Mesenchymal stem cell (in vitro differentiated cells and primary cell): ENCODE measurements around the gene JPT2.

Experiments used
- DNase-seq: peaks from one replicate; pipeline ENCODE4 v3.0.0-alpha.2; 2013
- H2AFZ ChIP-seq: one replicate; pipeline ENCODE4 v1.6.1; 2013; ENCODE audit warnings: low read depth, mild to moderate bottlenecking, control low read depth, inconsistent platforms, low read length, moderate library complexity
- H2AK5ac ChIP-seq: 2 replicates; pipeline ENCODE4 v1.6.1; 2013; ENCODE audit warnings: low read length, moderate library complexity, mild to moderate bottlenecking, inconsistent platforms; ENCODE audit not compliant: severe bottlenecking
- H2BK120ac ChIP-seq: one replicate; pipeline ENCODE4 v1.6.1; 2013; ENCODE audit warnings: low read depth, mild to moderate bottlenecking, inconsistent platforms, low read length, moderate library complexity
- H2BK12ac ChIP-seq, 2 experiments: one replicate each; pipeline ENCODE4 v1.6.1; 2013; ENCODE audit warnings: inconsistent platforms in 2 of 2, low read length in 2 of 2, mild to moderate bottlenecking in 2 of 2, moderate library complexity in 2 of 2, control low read depth in 1 of 2
- H2BK15ac ChIP-seq: one replicate; pipeline ENCODE4 v1.6.1; 2013; ENCODE audit warnings: mild to moderate bottlenecking, low read depth, inconsistent platforms; ENCODE audit not compliant: poor library complexity, severe bottlenecking
- H2BK5ac ChIP-seq: 2 replicates; pipeline ENCODE4 v1.6.1; 2013; ENCODE audit warnings: low read depth, mild to moderate bottlenecking, low read length, control low read depth, inconsistent platforms; ENCODE audit not compliant: poor library complexity, severe bottlenecking
- H3K14ac ChIP-seq, 2 experiments: one replicate each; pipeline ENCODE4 v1.6.1; 2013; ENCODE audit warnings: inconsistent platforms in 2 of 2, low read length in 2 of 2, control low read depth in 1 of 2, mild to moderate bottlenecking in 1 of 2, moderate library complexity in 1 of 2
- H3K18ac ChIP-seq, 2 experiments: one replicate each; pipeline ENCODE4 v1.6.1; 2013; ENCODE audit warnings: inconsistent platforms in 2 of 2, low read length in 2 of 2, control low read depth in 1 of 2, low read depth in 1 of 2, mild to moderate bottlenecking in 1 of 2
- H3K23ac ChIP-seq, 2 experiments: one replicate each; pipeline ENCODE4 v1.6.1; 2013; ENCODE audit warnings: inconsistent platforms in 2 of 2, low read length in 2 of 2, mild to moderate bottlenecking in 2 of 2, moderate library complexity in 2 of 2, control low read depth in 1 of 2
- H3K27ac ChIP-seq: 2 replicates; pipeline ENCODE4 v1.5.1; 2013; ENCODE audit warnings: mild to moderate bottlenecking, moderate library complexity, low read length, control low read depth, inconsistent platforms; ENCODE audit not compliant: poor library complexity, severe bottlenecking
- H3K27me3 ChIP-seq, 2 experiments: 2 replicates each; pipeline versions ENCODE4 v1.6.1 to v1.7.0; 2013; ENCODE audit warnings: low read length in 2 of 2, mild to moderate bottlenecking in 2 of 2, moderate library complexity in 2 of 2, control low read depth in 1 of 2, inconsistent platforms in 1 of 2; ENCODE audit not compliant: control insufficient read depth in 1 of 2, insufficient read depth in 1 of 2
- H3K36me3 ChIP-seq, 2 experiments: 2 replicates each; pipeline versions ENCODE4 v1.6.1 to v1.7.0; 2013; ENCODE audit warnings: low read length in 2 of 2, control low read depth in 1 of 2, inconsistent platforms in 1 of 2, low read depth in 1 of 2, mild to moderate bottlenecking in 1 of 2; ENCODE audit not compliant: insufficient read depth in 2 of 2, control insufficient read depth in 1 of 2
- H3K4ac ChIP-seq, 2 experiments: one replicate each; pipeline ENCODE4 v1.6.1; 2013; ENCODE audit warnings: inconsistent platforms in 2 of 2, low read length in 2 of 2, mild to moderate bottlenecking in 2 of 2, moderate library complexity in 2 of 2, control low read depth in 1 of 2, low read depth in 1 of 2
- H3K4me1 ChIP-seq: 2 replicates; pipeline ENCODE4 v1.6.1; 2013; ENCODE audit warnings: low read depth, low read length, control low read depth; ENCODE audit not compliant: control insufficient read depth, insufficient read depth
- H3K4me2 ChIP-seq: 2 replicates; pipeline ENCODE4 v1.6.1; 2013; ENCODE audit warnings: low read length, mild to moderate bottlenecking, inconsistent platforms; ENCODE audit not compliant: poor library complexity, severe bottlenecking
- H3K4me3 ChIP-seq, 2 experiments: 2 replicates each; pipeline versions ENCODE4 v1.5.1 to v1.7.0; 2013; ENCODE audit warnings: low read length in 2 of 2, mild to moderate bottlenecking in 2 of 2, control low read depth in 1 of 2, low read depth in 1 of 2; ENCODE audit not compliant: insufficient read depth in 1 of 2
- H3K79me1 ChIP-seq: replicated peaks from 2 replicates; pipeline ENCODE4 v1.6.1; 2013; ENCODE audit warnings: mild to moderate bottlenecking, control low read depth, low read length, inconsistent platforms; ENCODE audit not compliant: poor library complexity, severe bottlenecking
- H3K9ac ChIP-seq: 2 replicates; pipeline ENCODE4 v1.7.0; 2013; ENCODE audit warnings: mild to moderate bottlenecking, low read length, moderate library complexity
- H3K9me3 ChIP-seq: 2 replicates; pipeline ENCODE4 v1.7.0; 2013; ENCODE audit warnings: mild to moderate bottlenecking, low read length; ENCODE audit not compliant: control insufficient read depth
- H4K8ac ChIP-seq: one replicate; pipeline ENCODE4 v1.6.1; 2013; ENCODE audit warnings: inconsistent platforms, mild to moderate bottlenecking, low read length, moderate library complexity
- H4K91ac ChIP-seq: one replicate; pipeline ENCODE4 v1.6.1; 2013; ENCODE audit warnings: mild to moderate bottlenecking, low read length, inconsistent platforms
- WGBS: methylation state at CpG from one replicate; pipeline ENCODE4 v1.1.7; 2013; ENCODE audit warnings: mixed read lengths; 5-methylcytosine and 5-hydroxymethylcytosine counted together

Gene JPT2

DNA sequence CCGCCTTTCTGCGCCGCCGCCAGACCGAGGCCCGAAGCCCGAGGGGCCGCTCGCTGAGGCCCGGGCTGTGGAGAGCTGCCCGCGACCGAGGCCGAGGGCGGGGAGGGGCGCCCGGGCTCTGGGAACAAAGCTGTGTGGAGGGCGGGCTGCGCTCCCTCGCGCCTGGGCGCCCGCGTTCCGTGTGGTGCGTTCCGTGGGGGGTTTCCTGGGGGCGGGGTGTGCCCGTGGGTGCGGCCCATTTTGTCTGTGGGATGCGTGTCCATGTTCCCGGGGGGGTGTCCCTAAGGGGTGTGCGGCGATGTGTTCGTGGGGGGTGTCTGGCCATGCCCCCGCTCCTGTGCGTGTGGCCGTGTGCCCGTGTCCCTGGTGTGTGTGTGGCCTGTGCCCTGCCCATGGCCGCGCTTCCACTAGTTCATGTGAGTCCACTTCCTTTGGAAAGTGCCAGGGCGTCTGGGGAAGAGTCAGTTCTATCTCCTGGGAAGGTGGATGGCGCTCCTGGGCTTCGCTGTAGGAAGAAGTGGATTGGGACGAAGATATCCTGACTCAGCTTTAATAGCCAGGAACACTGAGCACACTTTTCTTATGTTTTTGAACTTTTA lies 520 bp downstream of the JPT2 start:
- Histone ChIP-seq H4K8ac (peak overlapping the region; percentile 52), H3K23ac (peak overlapping the region in 1 of 2 experiments; percentile 66), H3K4me2 (peak overlapping the region; percentile 52), H2BK5ac (peak overlapping the region; percentile 81), H2BK120ac (no peak overlapping the region), H3K18ac (peak overlapping the region; percentile 69 to 94), H2BK12ac (no peak overlapping the region), H3K9ac (peak overlapping the region; percentile 87), H3K4me3 (peak overlapping the region; percentile 78 to 89), H3K4me1 (peaks cover 35% of the 10 kb centered on the region), H3K4ac (peak overlapping the region in 1 of 2 experiments; percentile 87), H3K79me1 (peaks cover 11% of the 10 kb centered on the region), H3K9me3 (no peaks in the 10 kb centered on the region), H2AK5ac (peak overlapping the region; percentile 73), H3K27me3 (no peaks in the 10 kb centered on the region), H3K27ac (peak overlapping the region; percentile 62), H2BK15ac (no peak overlapping the region), H2AFZ (peak overlapping the region; percentile 46), H3K14ac (peak overlapping the region in 1 of 2 experiments; percentile 98), H3K36me3 (peaks cover 30 to 33% of the 10 kb centered on the region in 2 experiments), H4K91ac (peak overlapping the region; percentile 77)
- WGBS, result 1% methylated on average over 43 of the region's 45 CpGs
- peak; percentile 63 for DNase-seq

GRCh38 chr16:1680361-1680760 lies 2.3 kb downstream of the JPT2 start:
- Histone ChIP-seq H3K23ac (no peak overlapping the region), H3K9me3 (no peaks in the 10 kb centered on the region), H3K18ac (no peak overlapping the region), H2AFZ (no peak overlapping the region), H3K9ac (no peak overlapping the region), H2BK5ac (no peak overlapping the region), H3K14ac (no peak overlapping the region), H3K27me3 (no peaks in the 10 kb centered on the region), H3K4me1 (peaks cover 20% of the 10 kb centered on the region), H3K79me1 (peaks cover 11% of the 10 kb centered on the region), H2BK15ac (no peak overlapping the region), H2AK5ac (peak overlapping the region; percentile 14), H3K4ac (peak overlapping the region in 1 of 2 experiments; percentile 20), H3K4me2 (peak overlapping the region; percentile 7), H4K91ac (no peak overlapping the region), H2BK12ac (no peak overlapping the region), H3K27ac (no peak overlapping the region), H3K36me3 (peaks cover 23 to 25% of the 10 kb centered on the region in 2 experiments), H4K8ac (no peak overlapping the region), H3K4me3 (no peak overlapping the region), H2BK120ac (no peak overlapping the region)
- 93% methylated on average over 4 of the region's 14 CpGs for WGBS
- DNase-seq, result no peak

DNA sequence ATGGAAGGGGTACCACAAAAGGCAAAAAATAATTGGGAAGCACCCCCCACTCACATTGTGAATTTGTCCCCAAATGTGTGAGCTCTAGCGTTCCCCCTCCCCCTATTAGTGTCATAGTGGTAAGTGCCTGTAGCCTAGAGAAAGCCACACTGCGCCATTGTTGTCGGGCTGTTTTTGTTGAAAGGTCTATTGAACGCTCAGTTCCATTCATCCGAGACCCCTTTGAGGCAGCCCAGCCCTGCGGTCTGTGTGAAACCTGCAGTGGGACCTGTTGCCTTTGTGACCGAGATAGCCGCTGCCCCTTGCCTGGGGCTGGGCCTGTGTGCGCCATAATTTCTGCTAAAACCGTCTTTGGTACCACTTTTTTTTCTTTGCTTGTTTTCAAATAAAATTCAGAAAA lies 3.0 kb downstream of the JPT2 start:
- Histone ChIP-seq H3K79me1 (peaks cover 9% of the 10 kb centered on the region), H2AFZ (no peak overlapping the region), H3K27ac (no peak overlapping the region), H3K23ac (no peak overlapping the region), H4K91ac (no peak overlapping the region), H2BK120ac (no peak overlapping the region), H3K9ac (no peak overlapping the region), H3K4me1 (peaks cover 19% of the 10 kb centered on the region), H4K8ac (no peak overlapping the region), H2BK12ac (no peak overlapping the region), H3K4ac (no peak overlapping the region), H3K14ac (no peak overlapping the region), H2BK15ac (no peak overlapping the region), H3K27me3 (no peaks in the 10 kb centered on the region), H3K4me3 (no peak overlapping the region), H3K18ac (no peak overlapping the region), H3K4me2 (no peak overlapping the region), H3K36me3 (peaks cover 20 to 22% of the 10 kb centered on the region in 2 experiments), H3K9me3 (no peaks in the 10 kb centered on the region), H2AK5ac (peak overlapping the region; percentile 54), H2BK5ac (no peak overlapping the region)
- no peak for DNase-seq
- 98% methylated on average over 9 of the region's 10 CpGs for WGBS

DNA sequence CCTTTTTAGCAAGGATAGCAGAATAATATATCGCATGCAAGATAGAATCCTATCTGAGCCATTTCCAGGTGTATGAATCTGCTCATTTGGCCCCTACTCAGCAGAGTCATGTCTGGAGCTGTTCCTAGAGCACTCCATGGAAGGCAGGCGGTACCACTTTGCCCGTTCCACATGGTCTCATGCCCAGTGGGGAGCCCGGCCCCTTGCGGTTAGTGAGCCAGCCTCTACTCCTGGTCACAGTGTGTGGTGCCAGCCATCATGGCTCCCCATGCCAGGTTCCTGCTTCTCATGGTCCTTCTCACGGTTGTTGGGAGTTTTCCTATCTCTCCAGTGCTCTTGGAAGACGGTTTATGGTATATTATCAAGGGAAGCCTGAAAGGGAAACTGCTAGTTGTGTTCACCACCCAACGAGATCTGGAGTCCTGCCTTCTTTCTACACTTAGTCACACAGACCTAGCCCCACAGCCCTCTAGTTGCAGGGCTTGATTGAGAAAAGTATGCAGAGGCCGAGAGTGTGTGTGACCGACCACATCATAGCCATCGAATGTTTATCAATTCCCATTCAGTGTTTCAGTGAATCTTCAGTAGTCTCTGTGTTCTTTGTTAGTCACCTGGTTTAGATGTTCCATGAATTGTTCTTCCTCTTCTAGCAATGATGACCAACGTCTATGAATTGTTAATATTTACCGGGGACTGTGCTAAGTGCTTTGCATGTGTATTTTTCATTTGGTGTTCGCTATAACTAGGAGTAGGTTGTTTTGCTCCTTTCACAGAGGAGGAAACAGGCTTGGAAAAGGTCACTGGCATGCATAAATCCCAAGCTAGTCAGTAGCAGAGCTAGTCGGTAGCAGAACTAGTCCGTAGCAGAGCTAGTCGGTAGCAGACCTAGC lies 9.6 kb downstream of the JPT2 start:
- Histone ChIP-seq H4K8ac (no peak overlapping the region), H2BK15ac (no peak overlapping the region), H3K79me1 (no peaks in the 10 kb centered on the region), H3K36me3 (peaks cover 32 to 59% of the 10 kb centered on the region in 2 experiments), H2AK5ac (peak overlapping the region; percentile 28), H2BK120ac (no peak overlapping the region), H3K18ac (no peak overlapping the region), H3K23ac (no peak overlapping the region), H3K9ac (no peak overlapping the region), H3K14ac (no peak overlapping the region), H2BK5ac (no peak overlapping the region), H4K91ac (no peak overlapping the region), H3K4me2 (no peak overlapping the region), H3K9me3 (no peaks in the 10 kb centered on the region), H3K4ac (no peak overlapping the region), H3K4me3 (no peak overlapping the region), H2AFZ (no peak overlapping the region), H3K27ac (peak overlapping the region; percentile 76), H3K27me3 (no peaks in the 10 kb centered on the region), H2BK12ac (no peak overlapping the region), H3K4me1 (peaks cover 32% of the 10 kb centered on the region)
- no peak for DNase-seq
- WGBS, result 93% methylated on average over 16 of the region's 17 CpGs
